ENCODE measurements around the gene SFTPD. TPM values are rescaled to one million over a fixed set of nuclear protein-coding genes. Genes with fewer than 3 reads are reported as not detected.

SFTPD gene
- total and polyA plus RNA-seq, 10 of the 15 experiments (the other 5 are each of a cell fraction or from before 2014, with no cell fraction given), result 0.31 TPM; not detected in 9

DNA sequence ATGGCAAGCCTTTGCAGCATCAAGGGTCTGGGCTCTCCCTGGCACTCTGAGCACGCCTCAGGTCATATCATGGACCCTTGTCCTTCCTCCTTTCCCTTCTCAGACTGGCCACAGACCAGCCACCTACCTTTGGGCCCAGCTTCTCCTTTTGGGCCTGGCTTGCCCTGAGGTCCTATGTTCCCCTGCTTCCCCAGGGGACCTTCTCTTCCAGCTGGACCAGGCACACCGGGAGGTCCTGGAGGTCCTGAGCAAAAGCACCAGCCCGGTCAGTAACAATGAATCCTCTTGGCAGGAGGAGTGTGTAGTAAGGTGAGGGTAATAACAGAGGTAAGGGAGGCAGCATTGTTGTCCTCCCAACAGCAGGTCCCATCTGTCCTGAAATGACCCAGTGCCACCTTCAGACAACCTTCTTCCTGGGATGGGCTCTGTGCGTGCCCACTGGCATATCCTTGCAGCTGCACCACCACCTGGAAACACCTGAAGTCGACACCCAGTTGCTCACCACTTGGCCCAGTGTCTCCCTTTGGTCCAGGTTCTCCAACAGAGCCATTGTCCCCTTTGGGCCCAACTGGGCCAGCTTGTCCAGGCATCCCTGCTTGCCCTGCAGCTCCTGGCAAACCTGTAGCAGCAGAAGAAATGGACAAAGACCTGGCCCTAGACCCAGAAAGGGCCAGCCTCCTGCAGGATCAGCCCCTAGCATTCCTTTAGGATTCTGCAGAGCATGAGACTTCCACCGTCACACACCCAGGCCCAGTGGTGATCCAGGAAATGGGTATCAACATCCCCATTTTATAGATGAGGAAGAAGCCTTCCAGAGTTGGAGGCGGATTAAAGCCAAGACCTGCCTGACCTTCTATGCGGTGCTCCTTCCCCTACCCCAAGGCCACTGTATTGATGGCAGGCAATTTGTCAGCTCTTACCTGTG, 6.4 kb downstream of the SFTPD start:
- Histone ChIP-seq H2AFZ (ENCODE audit: control insufficient read depth, low read depth, low read length) (no peak overlapping the region), H3K4me2 (ENCODE audit: control insufficient read depth, insufficient read depth) (no peak overlapping the region), H3K27me3 (replicated peaks in 1 of 2; ENCODE audit: control insufficient read depth in 2 of 2, insufficient read depth in 2 of 2, low read length in 1 of 2) (no peaks in the 10 kb centered on the region; a peak in 4 of 4 replicates), H4K20me1 (ENCODE audit: control insufficient read depth, insufficient read depth) (no peaks in the 10 kb centered on the region), H3K4me1 (ENCODE audit: control insufficient read depth, insufficient read depth, low read length) (peaks cover 14% of the 10 kb centered on the region), H3K9ac (ENCODE audit: control insufficient read depth, insufficient read depth, low read length) (no peak overlapping the region), H3K9me3 (replicated peaks; ENCODE audit: control insufficient read depth, insufficient read depth, low read length) (no peaks in the 10 kb centered on the region), H3K4me3 (no peak overlapping the region), H3K27ac (ENCODE audit: control insufficient read depth, insufficient read depth) (no peak overlapping the region), H3K36me3 (ENCODE audit: control insufficient read depth in 2 of 2, insufficient read depth in 2 of 2, low read length in 1 of 2) (no peaks in the 10 kb centered on the region), H3K79me2 (ENCODE audit: control insufficient read depth, insufficient read depth, low read length) (no peaks in the 10 kb centered on the region)
- FAIRE-seq (no peak), DNase-seq (ENCODE audit: low read depth, low spot score) (no peak), ATAC-seq (no peak)
- no TSS peak for BruUV-seq (replicated peaks)
- WGBS (ENCODE audit: insufficient coverage, insufficient replicate concordance, low lambda C conversion rate, missing lambda C conversion rate), result 49% methylated on average over 8 of the region's 8 CpGs
- RAD21 ChIA-PET (ENCODE audit: unreplicated experiment), result no interaction called here
- POLR2A ChIA-PET, result no interaction called here
- CTCF ChIA-PET, result interaction anchor here (1.8 kb wide), 1 partner anchor 11 kb away, joined by 5 read pairs; no protein-coding TSS in a partner anchor
- intact Hi-C loops (cut with micrococcal nuclease; ENCODE audit: unreplicated experiment) (no loop called here), in situ Hi-C loops (cut with MboI) (loop anchor here (25.0 kb wide), 1 partner anchor 155 kb away; no protein-coding TSS in a partner anchor)
- SMC1A ChIA-PET (ENCODE audit: uncharacterized antibody, unreplicated experiment), result no interaction called here
- TF ChIP-seq RELB (IDR thresholded peaks at IDR 0.05; ENCODE audit: low read depth) (no peak), PBX3 (IDR thresholded peaks at IDR 0.05; ENCODE audit: insufficient replicate concordance, low read depth, low read length) (no peak), E2F8 (IDR thresholded peaks at IDR 0.05; ENCODE audit: low read depth, partially characterized antibody) (no peak), EP300 (IDR thresholded peaks at IDR 0.05; ENCODE audit: borderline replicate concordance in 1 of 2, control insufficient read depth in 1 of 2, low read depth in 2 of 2, low read length in 2 of 2) (no peak)
- TF ChIP-seq, protein P1, sequence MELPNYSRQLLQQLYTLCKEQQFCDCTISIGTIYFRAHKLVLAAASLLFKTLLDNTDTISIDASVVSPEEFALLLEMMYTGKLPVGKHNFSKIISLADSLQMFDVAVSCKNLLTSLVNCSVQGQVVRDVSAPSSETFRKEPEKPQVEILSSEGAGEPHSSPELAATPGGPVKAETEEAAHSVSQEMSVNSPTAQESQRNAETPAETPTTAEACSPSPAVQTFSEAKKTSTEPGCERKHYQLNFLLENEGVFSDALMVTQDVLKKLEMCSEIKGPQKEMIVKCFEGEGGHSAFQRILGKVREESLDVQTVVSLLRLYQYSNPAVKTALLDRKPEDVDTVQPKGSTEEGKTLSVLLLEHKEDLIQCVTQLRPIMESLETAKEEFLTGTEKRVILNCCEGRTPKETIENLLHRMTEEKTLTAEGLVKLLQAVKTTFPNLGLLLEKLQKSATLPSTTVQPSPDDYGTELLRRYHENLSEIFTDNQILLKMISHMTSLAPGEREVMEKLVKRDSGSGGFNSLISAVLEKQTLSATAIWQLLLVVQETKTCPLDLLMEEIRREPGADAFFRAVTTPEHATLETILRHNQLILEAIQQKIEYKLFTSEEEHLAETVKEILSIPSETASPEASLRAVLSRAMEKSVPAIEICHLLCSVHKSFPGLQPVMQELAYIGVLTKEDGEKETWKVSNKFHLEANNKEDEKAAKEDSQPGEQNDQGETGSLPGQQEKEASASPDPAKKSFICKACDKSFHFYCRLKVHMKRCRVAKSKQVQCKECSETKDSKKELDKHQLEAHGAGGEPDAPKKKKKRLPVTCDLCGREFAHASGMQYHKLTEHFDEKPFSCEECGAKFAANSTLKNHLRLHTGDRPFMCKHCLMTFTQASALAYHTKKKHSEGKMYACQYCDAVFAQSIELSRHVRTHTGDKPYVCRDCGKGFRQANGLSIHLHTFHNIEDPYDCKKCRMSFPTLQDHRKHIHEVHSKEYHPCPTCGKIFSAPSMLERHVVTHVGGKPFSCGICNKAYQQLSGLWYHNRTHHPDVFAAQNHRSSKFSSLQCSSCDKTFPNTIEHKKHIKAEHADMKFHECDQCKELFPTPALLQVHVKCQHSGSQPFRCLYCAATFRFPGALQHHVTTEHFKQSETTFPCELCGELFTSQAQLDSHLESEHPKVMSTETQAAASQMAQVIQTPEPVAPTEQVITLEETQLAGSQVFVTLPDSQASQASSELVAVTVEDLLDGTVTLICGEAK (IDR thresholded peaks at IDR 0.05; ENCODE audit: borderline replicate concordance), result no peak
- TF ChIP-seq, protein P2, sequence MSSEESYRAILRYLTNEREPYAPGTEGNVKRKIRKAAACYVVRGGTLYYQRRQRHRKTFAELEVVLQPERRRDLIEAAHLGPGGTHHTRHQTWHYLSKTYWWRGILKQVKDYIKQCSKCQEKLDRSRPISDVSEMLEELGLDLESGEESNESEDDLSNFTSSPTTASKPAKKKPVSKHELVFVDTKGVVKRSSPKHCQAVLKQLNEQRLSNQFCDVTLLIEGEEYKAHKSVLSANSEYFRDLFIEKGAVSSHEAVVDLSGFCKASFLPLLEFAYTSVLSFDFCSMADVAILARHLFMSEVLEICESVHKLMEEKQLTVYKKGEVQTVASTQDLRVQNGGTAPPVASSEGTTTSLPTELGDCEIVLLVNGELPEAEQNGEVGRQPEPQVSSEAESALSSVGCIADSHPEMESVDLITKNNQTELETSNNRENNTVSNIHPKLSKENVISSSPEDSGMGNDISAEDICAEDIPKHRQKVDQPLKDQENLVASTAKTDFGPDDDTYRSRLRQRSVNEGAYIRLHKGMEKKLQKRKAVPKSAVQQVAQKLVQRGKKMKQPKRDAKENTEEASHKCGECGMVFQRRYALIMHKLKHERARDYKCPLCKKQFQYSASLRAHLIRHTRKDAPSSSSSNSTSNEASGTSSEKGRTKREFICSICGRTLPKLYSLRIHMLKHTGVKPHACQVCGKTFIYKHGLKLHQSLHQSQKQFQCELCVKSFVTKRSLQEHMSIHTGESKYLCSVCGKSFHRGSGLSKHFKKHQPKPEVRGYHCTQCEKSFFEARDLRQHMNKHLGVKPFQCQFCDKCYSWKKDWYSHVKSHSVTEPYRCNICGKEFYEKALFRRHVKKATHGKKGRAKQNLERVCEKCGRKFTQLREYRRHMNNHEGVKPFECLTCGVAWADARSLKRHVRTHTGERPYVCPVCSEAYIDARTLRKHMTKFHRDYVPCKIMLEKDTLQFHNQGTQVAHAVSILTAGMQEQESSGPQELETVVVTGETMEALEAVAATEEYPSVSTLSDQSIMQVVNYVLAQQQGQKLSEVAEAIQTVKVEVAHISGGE (CRISPR knock-in tag; IDR thresholded peaks at IDR 0.05), result no peak
